Activated naive CD4-positive, alpha-beta T cell treated with anti-CD3 and anti-CD28 coated beads for 36 hours (primary cell): ENCODE measurements around the gene LEPR. TPM values are rescaled to one million over a fixed set of nuclear protein-coding genes. Genes with fewer than 3 reads are reported as not detected.

Experiments
- CTCF ChIA-PET: fragments of 350-600 bp; sonication (Branson Sonifier 250); formaldehyde crosslinking; loops from one replicate; lab custom pipeline; 2021; ENCODE audit warnings: antibody characterized with exemption; lab: Charles Lee
- DNase-seq: peaks from one replicate; pipeline ENCODE4 v3.0.0-alpha.2; 2020
- H3K27ac Mint-ChIP-seq: one replicate; pipeline ENCODE4 v1.8.0; 2021; ENCODE audit warnings: mild to moderate bottlenecking, mixed read lengths
- H3K27me3 Mint-ChIP-seq: one replicate; pipeline ENCODE4 v1.8.0; 2021; ENCODE audit warnings: low read depth, mixed read lengths
- H3K36me3 Mint-ChIP-seq: one replicate; pipeline ENCODE4 v1.8.0; 2021; ENCODE audit warnings: low read depth, mixed read lengths
- H3K4me1 Mint-ChIP-seq: one replicate; pipeline ENCODE4 v1.8.0; 2021; ENCODE audit warnings: low read depth, mixed read lengths
- H3K4me3 Mint-ChIP-seq: one replicate; pipeline ENCODE4 v1.8.0; 2021; ENCODE audit warnings: mild to moderate bottlenecking, moderate library complexity, mixed read lengths
- H3K9me3 Mint-ChIP-seq: one replicate; pipeline ENCODE4 v1.8.0; 2021; ENCODE audit warnings: mixed read lengths
- intact Hi-C: fragments of 100-400 bp; cut with micrococcal nuclease; formaldehyde crosslinking; loops from one replicate; pipeline ENCODE4 v1.15.1; 2023
- total RNA-seq, 2 experiments: library from RNA; stranded (reverse); gene quantifications; one replicate each; pipeline ENCODE4 v1.2.3, GENCODE V29; 2021

LEPR gene
- total RNA-seq, 2 experiments from 2014 or later: 2.0 to 2.5 TPM

DNA sequence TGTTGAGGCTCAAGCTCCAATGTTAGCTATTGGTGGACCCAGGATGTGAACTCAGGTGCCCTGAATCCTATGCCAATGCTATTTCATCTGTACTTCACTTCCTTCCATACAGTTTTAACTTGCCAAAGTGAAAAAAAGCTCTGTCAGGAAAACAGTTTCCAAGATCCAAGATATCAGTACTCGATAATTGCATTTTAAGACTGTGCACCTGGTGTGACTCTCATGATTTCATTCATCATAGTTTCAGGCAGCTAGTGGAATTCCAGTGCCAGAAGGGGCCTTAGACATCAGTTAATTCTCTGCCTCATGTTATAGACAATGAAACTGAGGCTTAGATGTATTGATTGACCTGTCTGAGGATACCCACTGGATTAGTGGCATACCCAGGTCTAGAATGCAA is 26.5 kb upstream of the LEPR start:
- DNase-seq: no peak
- no peak overlapping the region for H3K27ac Mint-ChIP-seq
- H3K4me3 Mint-ChIP-seq: no peak overlapping the region
- no peaks in the 10 kb centered on the region for H3K36me3 Mint-ChIP-seq
- H3K9me3 Mint-ChIP-seq: no peaks in the 10 kb centered on the region
- CTCF ChIA-PET: interaction anchor here (1.2 kb wide), 1 partner anchor 77 kb away, joined by 3 read pairs; no protein-coding TSS in a partner anchor
- H3K4me1 Mint-ChIP-seq: peaks cover 22% of the 10 kb centered on the region
- intact Hi-C loops: loop anchor here (1.0 to 10.0 kb wide), 4 partner anchors 26 to 421 kb away; partner anchors contain the start of genes LEPR and LEPROT
- no peaks in the 10 kb centered on the region for H3K27me3 Mint-ChIP-seq

GRCh38 chr1:65395887-65396612 is 24.4 kb upstream of the LEPR start:
- intact Hi-C loops: loop anchor here (2.0 to 10.0 kb wide), 2 partner anchors 165 to 419 kb away; no protein-coding TSS in a partner anchor
- H3K27me3 Mint-ChIP-seq: no peaks in the 10 kb centered on the region
- H3K4me3 Mint-ChIP-seq: no peak overlapping the region
- no peak overlapping the region for H3K27ac Mint-ChIP-seq
- peaks cover 18% of the 10 kb centered on the region for H3K4me1 Mint-ChIP-seq
- DNase-seq: no peak
- no peaks in the 10 kb centered on the region for H3K9me3 Mint-ChIP-seq
- CTCF ChIA-PET: interaction anchor here (0.5 kb wide), 1 partner anchor 64 kb away, joined by 5 read pairs; no protein-coding TSS in a partner anchor
- H3K36me3 Mint-ChIP-seq: peaks cover 2% of the 10 kb centered on the region

DNA sequence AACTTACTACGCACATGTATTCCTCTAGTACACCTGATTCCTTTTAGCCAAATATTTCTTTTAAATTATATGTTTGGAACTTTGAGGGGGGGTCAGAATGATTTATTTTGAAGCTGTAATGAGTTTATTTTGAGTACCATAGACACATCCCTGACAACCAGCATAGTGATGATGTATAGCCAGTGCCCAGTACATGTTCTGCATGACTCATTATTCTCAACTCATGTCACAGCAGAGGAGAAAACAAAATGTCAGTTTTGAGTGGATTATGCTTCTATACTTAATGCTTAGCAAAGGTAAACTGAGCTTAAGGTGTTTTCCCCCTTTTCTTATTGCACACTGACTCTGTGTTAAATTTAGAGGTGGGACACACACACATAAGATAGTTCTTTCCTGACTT is 22.4 kb upstream of the LEPR start:
- H3K27me3 Mint-ChIP-seq: no peaks in the 10 kb centered on the region
- DNase-seq: no peak
- intact Hi-C loops: loop anchor here (10.0 kb wide), 1 partner anchor 417 kb away; no protein-coding TSS in a partner anchor
- H3K36me3 Mint-ChIP-seq: peaks cover 2% of the 10 kb centered on the region
- no peak overlapping the region for H3K4me3 Mint-ChIP-seq
- H3K9me3 Mint-ChIP-seq: no peaks in the 10 kb centered on the region
- CTCF ChIA-PET: no interaction called here
- peaks cover 18% of the 10 kb centered on the region for H3K4me1 Mint-ChIP-seq
- H3K27ac Mint-ChIP-seq: no peak overlapping the region

- no peaks in the 10 kb centered on the region for H3K9me3 Mint-ChIP-seq
- DNase-seq: no peak
- no peak overlapping the region for H3K4me3 Mint-ChIP-seq
- H3K27me3 Mint-ChIP-seq: no peaks in the 10 kb centered on the region
- CTCF ChIA-PET: no interaction called here
- peaks cover 2% of the 10 kb centered on the region for H3K36me3 Mint-ChIP-seq
- H3K27ac Mint-ChIP-seq: no peak overlapping the region
- peaks cover 10% of the 10 kb centered on the region for H3K4me1 Mint-ChIP-seq
- intact Hi-C loops: loop anchor here (10.0 kb wide), 1 partner anchor 416 kb away; no protein-coding TSS in a partner anchor
These were observed 21.5 kb upstream of the LEPR start for GRCh38 chr1:65399003-65399402.

- H3K9me3 Mint-ChIP-seq: no peaks in the 10 kb centered on the region
- no peaks in the 10 kb centered on the region for H3K4me1 Mint-ChIP-seq
- intact Hi-C loops: no loop called here
- H3K36me3 Mint-ChIP-seq: peaks cover 5% of the 10 kb centered on the region
- CTCF ChIA-PET: no interaction called here
- no peak overlapping the region for H3K27ac Mint-ChIP-seq
- no peak for DNase-seq
- no peak overlapping the region for H3K4me3 Mint-ChIP-seq
- H3K27me3 Mint-ChIP-seq: no peaks in the 10 kb centered on the region
These were observed 18.9 kb upstream of the LEPR start for GRCh38 chr1:65401612-65402011.

GRCh38 chr1:65404941-65405340 is 15.5 kb upstream of the LEPR start:
- intact Hi-C loops: no loop called here

GRCh38 chr1:65407877-65408276 is 12.6 kb upstream of the LEPR start:
- no peaks in the 10 kb centered on the region for H3K27me3 Mint-ChIP-seq
- no peak overlapping the region for H3K4me3 Mint-ChIP-seq
- no peaks in the 10 kb centered on the region for H3K9me3 Mint-ChIP-seq
- intact Hi-C loops: no loop called here
- CTCF ChIA-PET: no interaction called here
- no peaks in the 10 kb centered on the region for H3K4me1 Mint-ChIP-seq
- H3K36me3 Mint-ChIP-seq: peaks cover 7% of the 10 kb centered on the region
- H3K27ac Mint-ChIP-seq: no peak overlapping the region
- DNase-seq: no peak

More at GRCh38 chr1:65404941-65405340, 15.5 kb upstream of the LEPR start:
- Mint-ChIP-seq H3K27me3 (no peaks in the 10 kb centered on the region), H3K4me3 (no peak overlapping the region), H3K27ac (no peak overlapping the region), H3K9me3 (no peaks in the 10 kb centered on the region), H3K4me1 (no peaks in the 10 kb centered on the region), H3K36me3 (peaks cover 7% of the 10 kb centered on the region)
- no peak for DNase-seq
- CTCF ChIA-PET: interaction anchor here (0.5 kb wide), 1 partner anchor 347 kb away, joined by 3 read pairs; no protein-coding TSS in a partner anchor

DNA sequence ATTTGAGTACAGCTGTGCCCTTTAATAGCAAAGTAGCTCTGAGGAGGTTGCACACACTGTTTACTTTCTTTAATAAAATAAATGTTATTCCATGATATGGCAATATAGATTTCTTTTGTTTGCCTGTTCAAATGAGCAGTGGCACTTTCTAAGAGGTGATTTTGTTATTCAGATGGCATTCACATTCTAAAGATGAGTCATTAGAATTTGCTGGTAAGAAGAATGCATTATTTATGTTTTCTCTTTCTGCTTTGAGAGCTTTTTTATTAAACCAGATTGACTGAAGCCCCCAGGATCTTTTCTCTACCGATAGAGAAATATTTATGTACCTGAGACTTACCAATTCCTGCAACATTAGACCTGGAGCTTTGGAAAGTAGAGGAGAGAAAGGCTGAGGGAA is 11.2 kb upstream of the LEPR start:
- CTCF ChIA-PET: no interaction called here
- Mint-ChIP-seq H3K4me1 (no peaks in the 10 kb centered on the region), H3K27ac (no peak overlapping the region), H3K4me3 (no peak overlapping the region), H3K9me3 (no peaks in the 10 kb centered on the region), H3K27me3 (no peaks in the 10 kb centered on the region), H3K36me3 (peaks cover 7% of the 10 kb centered on the region)
- DNase-seq: no peak
- intact Hi-C loops: no loop called here

GRCh38 chr1:65409816-65410326 is 10.6 kb upstream of the LEPR start:
- Mint-ChIP-seq H3K27ac (no peak overlapping the region), H3K4me3 (no peak overlapping the region), H3K36me3 (peaks cover 7% of the 10 kb centered on the region), H3K4me1 (no peaks in the 10 kb centered on the region), H3K9me3 (no peaks in the 10 kb centered on the region), H3K27me3 (no peaks in the 10 kb centered on the region)
- intact Hi-C loops: no loop called here
- CTCF ChIA-PET: no interaction called here
- no peak for DNase-seq

GRCh38 chr1:65412256-65412983 is 8.0 kb upstream of the LEPR start:
- Mint-ChIP-seq H3K27me3 (no peaks in the 10 kb centered on the region), H3K4me3 (no peak overlapping the region), H3K9me3 (no peaks in the 10 kb centered on the region), H3K27ac (no peak overlapping the region), H3K36me3 (peaks cover 4% of the 10 kb centered on the region), H3K4me1 (no peaks in the 10 kb centered on the region)
- CTCF ChIA-PET: no interaction called here
- intact Hi-C loops: no loop called here
- DNase-seq: no peak

DNA sequence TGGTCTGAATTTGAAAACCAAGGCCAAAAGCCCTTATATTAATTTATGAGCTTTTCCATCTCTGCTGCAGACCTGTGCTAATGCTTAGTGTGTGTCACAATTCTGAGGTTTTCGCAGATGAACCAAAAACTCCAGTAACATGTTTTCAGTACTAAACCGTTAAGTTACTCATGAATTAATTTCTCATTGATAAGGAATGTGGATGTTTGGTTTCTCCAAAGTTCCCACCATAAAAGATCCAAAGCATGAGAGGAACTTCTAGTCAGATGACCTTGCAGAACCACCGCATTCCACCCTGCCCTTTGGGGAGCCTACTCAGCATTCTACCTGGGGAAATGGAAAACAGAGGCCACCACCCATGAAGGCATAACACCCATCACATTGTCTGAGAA is 7.5 kb upstream of the LEPR start:
- DNase-seq: no peak
- H3K36me3 Mint-ChIP-seq: peaks cover 4% of the 10 kb centered on the region
- no peaks in the 10 kb centered on the region for H3K4me1 Mint-ChIP-seq
- intact Hi-C loops: no loop called here
- no peak overlapping the region for H3K4me3 Mint-ChIP-seq
- H3K9me3 Mint-ChIP-seq: no peaks in the 10 kb centered on the region
- H3K27ac Mint-ChIP-seq: no peak overlapping the region
- CTCF ChIA-PET: no interaction called here
- no peaks in the 10 kb centered on the region for H3K27me3 Mint-ChIP-seq

DNA sequence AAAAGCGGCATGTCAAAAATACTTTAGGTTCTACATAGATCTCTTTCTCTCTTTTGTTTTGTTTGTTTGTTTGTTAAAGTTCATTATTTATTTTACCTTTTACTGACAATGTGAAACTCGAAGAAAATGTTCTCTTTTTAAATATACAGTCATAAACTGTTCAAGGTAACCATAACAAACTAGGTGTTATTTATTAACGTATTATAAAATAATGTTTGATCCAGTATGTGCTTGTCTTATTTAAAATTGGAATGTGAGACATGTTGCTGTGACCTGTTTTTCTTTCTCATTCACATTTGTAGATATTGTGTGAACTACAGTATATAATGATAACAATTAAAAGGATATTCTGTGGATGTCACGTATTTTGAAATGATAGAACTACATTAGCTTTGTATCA is 5.9 kb upstream of the LEPR start:
- no peak overlapping the region for H3K4me3 Mint-ChIP-seq
- intact Hi-C loops: no loop called here
- no peaks in the 10 kb centered on the region for H3K9me3 Mint-ChIP-seq
- H3K36me3 Mint-ChIP-seq: no peaks in the 10 kb centered on the region
- CTCF ChIA-PET: interaction anchor here (0.7 kb wide), 1 partner anchor 11 kb away, joined by 3 read pairs; no protein-coding TSS in a partner anchor
- no peaks in the 10 kb centered on the region for H3K27me3 Mint-ChIP-seq
- H3K4me1 Mint-ChIP-seq: peaks cover 6% of the 10 kb centered on the region
- no peak for DNase-seq
- H3K27ac Mint-ChIP-seq: no peak overlapping the region
